Keratinocyte (primary cell): ENCODE data around the gene ZNF792. TPM values are rescaled to one million over a fixed set of nuclear protein-coding genes. Genes with fewer than 3 reads are reported as not detected.
"Not testable (repeated sequence)": the region's sequence is repeated elsewhere in the genome, so short reads cannot be mapped to it uniquely, and the experiment has no call there.

Experiments
- DNase-seq: peaks from one replicate; pipeline ENCODE4 v3.0.0-alpha.2; 2011; ENCODE audit warnings: low read depth, missing footprints, low spot score
- FAIRE-seq: peaks from 2 replicates; lab custom pipeline; 2011; peaks lifted over from hg19 to GRCh38; lab: Jason Lieb, UNC
- H2AFZ ChIP-seq: 2 replicates; pipeline ENCODE4 v1.6.0; 2012; ENCODE audit warnings: low read length, control low read depth, inconsistent platforms; ENCODE audit not compliant: control insufficient read depth
- H3K27ac ChIP-seq: 2 replicates; pipeline ENCODE4 v1.5.1; 2011; ENCODE audit warnings: low read length; ENCODE audit not compliant: control insufficient read depth, insufficient read depth
- H3K27me3 ChIP-seq: 3 replicates; pipeline ENCODE4 v1.6.0; 2011; ENCODE audit warnings: low read length; ENCODE audit not compliant: control insufficient read depth, insufficient read depth; ENCODE audit errors: extremely low read depth
- H3K36me3 ChIP-seq, 2 experiments: 2 replicates in 1 of 2; 3 replicates in 1 of 2; pipeline ENCODE4 v1.5.1; 2011; ENCODE audit warnings: low read length in 2 of 2, mild to moderate bottlenecking in 1 of 2; ENCODE audit not compliant: control insufficient read depth in 2 of 2, insufficient read depth in 2 of 2; ENCODE audit errors: extremely low read depth in 1 of 2
- H3K4me1 ChIP-seq: 3 replicates; pipeline ENCODE4 v1.5.1; 2011; ENCODE audit warnings: low read length; ENCODE audit not compliant: control insufficient read depth, insufficient read depth; ENCODE audit errors: extremely low read depth
- H3K4me2 ChIP-seq: 3 replicates; pipeline ENCODE4 v1.6.0; 2011; ENCODE audit warnings: low read depth, low read length; ENCODE audit not compliant: control insufficient read depth, insufficient read depth; ENCODE audit errors: extremely low read depth
- H3K4me3 ChIP-seq, 3 experiments: fragments of 200-600 bp in 1 of 3; sonication (generic) in 1 of 3; 2 replicates in 2 of 3; 3 replicates in 1 of 3; pipeline ENCODE4 v1.5.1; 2011 to 2016; ENCODE audit warnings: low read length in 3 of 3, mild to moderate bottlenecking in 3 of 3, control low read depth in 2 of 3, inconsistent platforms in 1 of 3, low read depth in 1 of 3, mixed read lengths in 1 of 3, mixed run types in 1 of 3, moderate library complexity in 1 of 3; ENCODE audit not compliant: control insufficient read depth in 2 of 3, insufficient read depth in 2 of 3; ENCODE audit errors: extremely low read depth in 1 of 3
- H3K79me2 ChIP-seq: 2 replicates; pipeline ENCODE4 v1.6.0; 2012; ENCODE audit warnings: low read length; ENCODE audit not compliant: control insufficient read depth, insufficient read depth
- H3K9ac ChIP-seq: 3 replicates; pipeline ENCODE4 v1.6.0; 2011; ENCODE audit warnings: low read length; ENCODE audit not compliant: control insufficient read depth, insufficient read depth; ENCODE audit errors: extremely low read depth
- H3K9me1 ChIP-seq: 3 replicates; pipeline ENCODE4 v1.6.0; 2011; ENCODE audit warnings: low read length; ENCODE audit not compliant: control insufficient read depth, insufficient read depth; ENCODE audit errors: extremely low read depth
- H3K9me3 ChIP-seq: 2 replicates; pipeline ENCODE4 v1.5.1; 2012; ENCODE audit warnings: low read depth, low read length; ENCODE audit not compliant: control insufficient read depth
- H4K20me1 ChIP-seq: 3 replicates; pipeline ENCODE4 v1.6.0; 2011; ENCODE audit warnings: low read length; ENCODE audit not compliant: control insufficient read depth, insufficient read depth; ENCODE audit errors: extremely low read depth
- CTCF ChIP-seq, 3 experiments: IDR thresholded peaks in 1 of 3; conservative IDR thresholded peaks in 1 of 3; optimal IDR thresholded peaks in 1 of 3; 2 replicates in 2 of 3; 3 replicates in 1 of 3; pipeline versions ENCODE3 to v1.5.1; 2011; ENCODE audit warnings: low read length in 3 of 3, mild to moderate bottlenecking in 3 of 3, moderate library complexity in 2 of 3, control low read depth in 1 of 3, inconsistent platforms in 1 of 3; ENCODE audit not compliant: insufficient read depth in 2 of 3; ENCODE audit errors: extremely low read depth in 1 of 3
- EZH2 ChIP-seq: IDR thresholded peaks from one replicate; pipeline ENCODE4 v1.6.1; 2012; ENCODE audit warnings: inconsistent platforms, mild to moderate bottlenecking, low read length, moderate library complexity
- dilution Hi-C: fragments of 300-500 bp; cut with MboI; formaldehyde crosslinking; loops from one replicate; pipeline ENCODE4 v1.7.0; 2020; ENCODE audit warnings: low sequenced_read_pairs; ENCODE audit not compliant: extremely low pct_ligation_motif_present
- polyA plus RNA-seq, 5 experiments: library from polyadenylated mRNA; depleted of rRNA in 3 of 5; stranded (reverse) in 3 of 5; stranded (forward) in 1 of 5; unstranded in 1 of 5; fragments of >200 nt; gene quantifications; 1 replicate in 1 of 5; 2 replicates in 3 of 5; 3 replicates in 1 of 5; pipeline versions ENCODE4 v1.2.1 to v1.2.3, GENCODE V29; 2011 to 2012; ENCODE audit warnings: missing spikeins in 2 of 5, low read depth in 1 of 5, low replicate concordance in 1 of 5

ZNF792 gene
- polyA plus RNA-seq, 1 donor (not counting 4 experiments of a cell fraction or from before 2014, with no cell fraction given), result 1.9 TPM

- H3K9me1 ChIP-seq, result no peaks in the 10 kb centered on the region
- peaks cover 24% of the 10 kb centered on the region for H3K79me2 ChIP-seq
- H3K36me3 ChIP-seq, result peaks cover 12 to 17% of the 10 kb centered on the region in 2 experiments
- no peak overlapping the region for H3K4me2 ChIP-seq
- no peaks in the 10 kb centered on the region for H3K9me3 ChIP-seq
- no peak overlapping the region for H3K9ac ChIP-seq
- FAIRE-seq (no peak), DNase-seq (no peak)
- H3K27me3 ChIP-seq, result no peaks in the 10 kb centered on the region
- no peak for TF ChIP-seq EZH2
- TF ChIP-seq CTCF (optimal IDR thresholded peaks at IDR 0.05 in 1 of 3, IDR thresholded peaks at IDR 0.05 in 1 of 3, conservative IDR thresholded peaks at IDR 0.05 in 1 of 3; ENCODE audit: extremely low read depth in 1 of 3, insufficient read depth in 2 of 3, low read length in 3 of 3), result no peak
- H4K20me1 ChIP-seq, result peaks cover 2% of the 10 kb centered on the region
- dilution Hi-C loops, result no loop called here
- no peak overlapping the region for H3K4me3 ChIP-seq
- no peak overlapping the region for H3K27ac ChIP-seq
- H3K4me1 ChIP-seq, result peaks cover 3% of the 10 kb centered on the region
- no peak overlapping the region for H2AFZ ChIP-seq
Measured at GRCh38 chr19:35006999-35007365, 43.0 kb upstream of the ZNF792 start.

GRCh38 chr19:35006342-35006998, 42.4 kb upstream of the ZNF792 start:
- no peaks in the 10 kb centered on the region for H3K27me3 ChIP-seq

DNA sequence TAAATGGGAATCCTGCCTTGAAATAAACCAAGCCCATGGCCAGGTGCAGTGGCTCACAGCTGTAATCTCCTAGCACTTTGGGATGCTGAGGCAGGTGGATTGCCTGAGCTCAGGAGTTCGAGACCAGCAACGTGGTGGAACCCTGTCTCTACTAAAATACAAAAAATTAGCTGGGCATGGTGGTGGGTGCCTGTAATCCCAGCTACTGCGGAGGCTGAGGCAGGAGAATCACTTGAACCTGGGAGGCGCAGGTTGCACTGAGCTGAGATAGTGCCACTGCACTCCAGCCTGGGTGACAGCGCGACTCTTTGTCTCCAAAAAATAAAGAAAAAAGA, 41.9 kb upstream of the ZNF792 start:
- H2AFZ ChIP-seq, H3K4me3 ChIP-seq, H3K4me1 ChIP-seq, H3K27me3 ChIP-seq, FAIRE-seq, H3K9ac ChIP-seq, dilution Hi-C loops, DNase-seq, H4K20me1 ChIP-seq, H3K9me3 ChIP-seq, H3K4me2 ChIP-seq, H3K9me1 ChIP-seq, H3K27ac ChIP-seq: not testable (repeated sequence)
- H3K36me3 ChIP-seq, result peaks cover 9 to 10% of the 10 kb centered on the region in 2 experiments
- peaks cover 32% of the 10 kb centered on the region for H3K79me2 ChIP-seq

More at GRCh38 chr19:35006342-35006998, 42.4 kb upstream of the ZNF792 start:
- FAIRE-seq (no peak), DNase-seq (no peak)
- no peak for TF ChIP-seq CTCF (optimal IDR thresholded peaks at IDR 0.05 in 1 of 3, IDR thresholded peaks at IDR 0.05 in 1 of 3, conservative IDR thresholded peaks at IDR 0.05 in 1 of 3; ENCODE audit: extremely low read depth in 1 of 3, insufficient read depth in 2 of 3, low read length in 3 of 3)
- TF ChIP-seq EZH2, result no peak
- H3K4me3 ChIP-seq, result no peak overlapping the region
- no peak overlapping the region for H3K4me2 ChIP-seq
- dilution Hi-C loops, result no loop called here
- no peak overlapping the region for H2AFZ ChIP-seq
- no peak overlapping the region for H3K9ac ChIP-seq
- peaks cover 3% of the 10 kb centered on the region for H3K4me1 ChIP-seq
- peaks cover 27% of the 10 kb centered on the region for H3K79me2 ChIP-seq
- H3K9me1 ChIP-seq, result no peaks in the 10 kb centered on the region
- H3K27ac ChIP-seq, result no peak overlapping the region
- H3K36me3 ChIP-seq, result peaks cover 10 to 12% of the 10 kb centered on the region in 2 experiments
- H4K20me1 ChIP-seq, result peaks cover 2% of the 10 kb centered on the region
- no peaks in the 10 kb centered on the region for H3K9me3 ChIP-seq
